ENCODE results near the gene NINJ2.

DNA sequence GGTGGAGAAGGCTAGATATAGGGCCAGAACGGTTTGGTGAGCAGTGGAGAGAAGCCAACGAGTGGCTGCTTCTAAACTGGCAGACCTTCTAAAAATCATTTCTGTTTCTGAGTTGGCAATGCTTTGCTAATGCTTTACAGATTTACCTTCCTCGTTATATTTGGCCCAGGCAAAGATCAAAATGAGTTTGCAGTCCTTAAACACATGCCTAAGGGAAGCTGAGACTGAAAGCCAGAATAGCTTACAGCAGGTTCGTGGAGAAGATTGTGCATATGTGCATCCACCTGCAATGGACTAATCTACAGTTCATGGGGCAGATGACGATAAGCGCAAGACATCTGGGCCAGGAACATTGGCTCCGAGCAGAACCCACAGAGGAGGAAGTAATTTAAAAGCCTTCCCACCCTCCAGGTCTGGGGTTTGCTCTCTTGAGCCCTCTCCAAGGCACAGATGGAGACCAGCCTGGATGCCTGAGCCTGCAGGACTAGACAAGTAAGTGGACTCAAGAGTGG is 99.4 kb downstream of the NINJ2 start:
- no peak for TF ChIP-seq POLR2A (IDR thresholded peaks at IDR 0.05)
- TF ChIP-seq, protein P1, sequence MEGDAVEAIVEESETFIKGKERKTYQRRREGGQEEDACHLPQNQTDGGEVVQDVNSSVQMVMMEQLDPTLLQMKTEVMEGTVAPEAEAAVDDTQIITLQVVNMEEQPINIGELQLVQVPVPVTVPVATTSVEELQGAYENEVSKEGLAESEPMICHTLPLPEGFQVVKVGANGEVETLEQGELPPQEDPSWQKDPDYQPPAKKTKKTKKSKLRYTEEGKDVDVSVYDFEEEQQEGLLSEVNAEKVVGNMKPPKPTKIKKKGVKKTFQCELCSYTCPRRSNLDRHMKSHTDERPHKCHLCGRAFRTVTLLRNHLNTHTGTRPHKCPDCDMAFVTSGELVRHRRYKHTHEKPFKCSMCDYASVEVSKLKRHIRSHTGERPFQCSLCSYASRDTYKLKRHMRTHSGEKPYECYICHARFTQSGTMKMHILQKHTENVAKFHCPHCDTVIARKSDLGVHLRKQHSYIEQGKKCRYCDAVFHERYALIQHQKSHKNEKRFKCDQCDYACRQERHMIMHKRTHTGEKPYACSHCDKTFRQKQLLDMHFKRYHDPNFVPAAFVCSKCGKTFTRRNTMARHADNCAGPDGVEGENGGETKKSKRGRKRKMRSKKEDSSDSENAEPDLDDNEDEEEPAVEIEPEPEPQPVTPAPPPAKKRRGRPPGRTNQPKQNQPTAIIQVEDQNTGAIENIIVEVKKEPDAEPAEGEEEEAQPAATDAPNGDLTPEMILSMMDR (IDR thresholded peaks at IDR 0.05), result no peak

Measured in right lobe of liver (tissue), 4 donors.